HG03066 (cell line): Measurements from ENCODE around the gene EDEM3.
"Not testable (repeated sequence)": the region's sequence is repeated elsewhere in the genome, so short reads cannot be mapped to it uniquely, and the experiment has no call there.

Source experiments
- ATAC-seq: cut with Tn5 transposase; IDR thresholded peaks from one replicate; pipeline ENCODE4 v1.9.1; 2021; ENCODE audit warnings: low read depth; ENCODE audit not compliant: unreplicated experiment

Gene EDEM3

DNA sequence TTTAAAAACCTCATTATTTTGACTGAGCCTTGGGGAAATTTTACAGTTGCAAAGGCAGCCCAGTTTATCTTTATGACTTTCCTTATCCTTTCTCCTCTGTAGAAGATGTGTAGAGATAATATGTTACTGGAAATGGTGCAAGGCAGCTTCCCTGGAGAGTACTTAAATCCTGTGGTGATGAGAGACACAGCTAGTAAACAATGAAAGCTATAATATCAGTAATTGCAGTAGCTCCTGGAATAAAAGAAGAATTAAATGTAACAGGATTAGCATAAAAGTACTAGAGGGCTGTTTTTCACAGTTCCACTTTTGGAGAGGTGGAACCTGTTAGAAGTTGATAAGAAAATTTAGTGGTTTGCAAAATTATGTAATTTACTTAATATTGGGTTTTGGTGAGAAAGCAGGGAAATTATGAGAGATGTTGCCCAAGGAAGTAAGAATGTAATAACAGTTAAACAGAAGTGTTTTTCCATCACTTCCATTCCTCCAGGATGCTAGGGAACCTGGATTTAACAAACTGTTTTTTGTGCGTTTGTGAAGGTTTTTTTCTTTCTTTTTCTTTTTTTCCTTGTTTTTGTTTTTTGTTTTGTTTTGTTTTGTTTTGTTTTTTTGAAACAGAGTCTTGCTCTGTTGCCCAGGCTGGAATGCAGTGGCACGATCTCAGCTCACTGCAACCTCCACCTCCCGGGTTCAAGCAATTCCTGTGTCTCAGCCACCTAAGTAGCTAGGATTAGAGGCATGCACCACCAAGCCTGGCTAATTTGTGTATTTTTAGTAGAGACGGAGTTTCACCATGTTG, 15.7 kb upstream of the EDEM3 start:
- no peak for ATAC-seq

DNA sequence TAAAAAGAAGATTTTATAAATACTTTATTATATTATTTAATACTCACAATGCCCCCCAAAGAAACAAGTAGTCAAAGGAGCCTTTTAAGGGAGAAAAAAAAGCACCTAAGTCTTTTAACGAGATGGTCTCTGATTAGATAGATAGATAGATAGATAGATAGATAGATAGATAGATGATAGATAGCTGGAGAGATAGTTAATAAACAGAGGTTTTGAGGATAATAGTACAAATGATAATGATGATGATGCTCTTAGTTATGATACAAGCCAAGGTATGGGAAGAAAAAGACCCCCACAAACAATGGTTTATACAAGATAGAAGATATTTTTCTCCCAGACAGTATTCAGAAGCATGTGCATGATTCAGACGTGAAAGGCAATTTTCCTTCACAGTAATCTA, 14.6 kb upstream of the EDEM3 start:
- ATAC-seq: no peak

DNA sequence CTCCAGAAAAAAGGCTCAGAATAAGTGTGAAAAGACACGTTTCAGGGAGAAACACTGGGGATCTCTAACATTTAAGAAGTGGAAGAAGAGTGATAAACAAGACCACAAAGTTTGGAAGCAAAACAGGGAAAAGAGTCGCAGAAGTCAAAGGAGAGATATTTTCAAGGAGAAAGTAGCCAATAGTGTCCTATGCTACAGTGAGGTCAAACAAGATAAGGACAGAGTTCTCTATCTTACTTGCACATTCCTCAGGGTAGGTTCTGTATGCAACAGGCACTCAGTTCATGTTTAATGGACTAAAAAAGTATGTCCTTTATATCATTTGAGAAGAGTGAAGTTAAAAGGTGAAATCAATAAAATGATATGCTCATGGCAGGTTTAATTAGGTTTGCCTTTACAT, 13.8 kb upstream of the EDEM3 start:
- ATAC-seq: no peak

DNA sequence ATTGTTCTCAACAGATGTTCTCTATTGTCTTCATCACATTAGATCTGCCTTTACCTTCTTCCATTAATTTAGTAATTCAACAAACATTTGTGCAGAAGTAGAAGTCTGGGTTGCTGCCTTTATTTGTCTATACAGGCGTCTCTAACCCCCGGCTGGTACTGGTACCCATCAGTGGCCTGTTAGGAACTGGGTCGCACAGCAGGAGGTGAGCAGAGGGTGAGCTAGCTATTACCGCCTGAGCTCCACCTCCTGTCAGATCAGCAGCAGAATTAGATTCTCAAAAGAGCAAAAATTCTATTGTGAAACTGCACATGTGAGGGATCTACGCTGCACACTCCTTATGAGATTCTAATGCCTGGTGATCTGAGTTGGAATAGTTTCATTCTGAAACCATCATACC, 12.9 kb upstream of the EDEM3 start:
- ATAC-seq: no peak

DNA sequence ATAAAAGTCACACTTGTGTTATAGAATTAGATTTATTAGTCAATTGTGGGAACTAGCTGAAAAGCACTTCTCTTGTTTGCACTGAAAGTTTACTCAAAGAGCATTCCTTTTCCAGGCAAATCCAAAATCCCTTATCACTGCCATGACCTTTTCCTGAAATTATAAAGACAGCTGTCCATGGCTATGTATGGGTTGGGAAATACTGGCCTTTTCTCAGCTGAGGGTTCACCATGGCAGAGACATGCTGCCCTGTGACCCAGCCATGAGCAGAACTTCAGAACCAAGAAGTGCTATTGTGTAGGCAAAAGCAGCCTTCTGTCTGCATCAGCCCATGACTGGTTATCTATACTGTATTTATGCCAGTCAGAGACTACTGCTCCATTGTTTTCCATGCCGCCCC, 9.8 kb upstream of the EDEM3 start:
- no peak for ATAC-seq

DNA sequence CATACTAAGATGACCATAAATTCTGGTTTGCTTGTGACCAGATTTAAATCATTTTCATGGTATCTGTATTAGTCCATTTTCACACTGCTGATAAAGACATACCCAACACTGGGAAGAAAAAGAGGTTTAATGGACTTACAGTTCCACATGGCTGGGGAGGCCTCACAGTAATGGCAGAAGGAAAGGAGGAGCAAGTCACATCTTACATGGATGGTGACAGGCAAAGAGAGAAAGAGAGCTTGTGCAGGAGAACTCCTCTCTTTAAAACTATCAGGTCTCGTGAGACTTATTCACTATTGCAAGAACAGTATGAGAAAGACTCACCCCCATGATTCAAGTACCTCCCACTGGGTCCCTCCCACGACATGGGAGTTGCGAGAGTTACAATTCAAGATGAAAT, 8.9 kb upstream of the EDEM3 start:
- ATAC-seq: not testable (repeated sequence)

DNA sequence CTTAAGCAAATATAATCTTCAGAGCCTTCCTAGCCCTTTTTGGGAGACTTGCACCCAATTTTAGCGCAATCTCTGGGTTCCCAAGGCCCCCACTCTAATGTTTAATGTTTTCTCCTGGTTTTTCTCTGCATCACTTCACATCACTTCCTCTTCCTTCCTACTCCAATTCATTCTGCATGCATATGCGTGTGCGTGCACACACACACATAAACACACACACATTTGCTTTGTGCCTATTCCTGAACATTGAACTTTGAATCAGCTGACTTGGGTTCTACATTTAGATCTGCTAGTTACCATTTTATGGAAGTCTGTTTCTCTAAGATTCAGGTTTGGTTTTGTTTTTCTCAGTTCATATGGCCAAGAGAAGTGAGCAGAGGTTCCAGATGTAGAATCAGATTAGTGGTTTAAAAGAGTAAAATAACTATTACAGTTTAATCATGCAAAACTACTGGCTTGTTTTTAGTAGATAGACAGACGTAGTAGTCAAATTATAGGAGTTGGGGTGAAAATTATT, 7.4 kb upstream of the EDEM3 start:
- no peak for ATAC-seq

DNA sequence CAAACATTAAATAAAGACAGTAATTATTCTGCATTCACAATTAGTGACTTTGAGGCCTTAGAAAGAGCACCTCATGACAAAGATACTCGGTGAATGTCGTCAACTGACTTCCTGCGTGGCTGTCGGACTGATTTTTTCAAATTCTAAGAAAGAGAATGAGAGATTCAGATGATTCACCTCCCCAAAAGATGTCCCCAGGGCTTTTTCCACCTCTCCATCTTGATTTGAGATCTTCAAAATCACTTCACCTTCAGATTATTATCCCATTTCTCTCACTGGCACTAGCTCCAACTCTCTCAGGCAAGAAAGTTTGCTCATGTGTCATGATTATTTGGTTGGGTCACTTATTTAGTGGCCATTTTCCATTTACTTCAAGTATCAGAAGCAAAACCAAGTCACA, 5.0 kb upstream of the EDEM3 start:
- no peak for ATAC-seq

DNA sequence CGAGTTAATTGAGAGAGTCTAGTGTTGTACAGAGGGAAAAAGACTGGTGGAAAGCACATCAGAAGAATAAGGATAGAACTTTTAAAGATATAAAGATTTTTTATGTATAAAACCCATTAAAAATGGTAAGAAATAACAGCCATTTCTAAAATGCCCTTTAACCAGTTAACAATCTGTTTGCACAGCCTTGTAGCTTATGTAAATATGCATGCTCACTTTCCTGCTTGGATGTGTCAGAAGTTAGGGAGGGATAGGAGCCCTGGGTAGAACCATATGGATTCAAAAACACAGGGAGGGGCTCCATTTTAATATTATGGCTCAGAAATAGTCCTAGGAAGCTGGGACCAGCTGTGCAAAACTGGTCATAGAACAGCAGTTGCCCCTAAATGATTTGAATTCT, 4.5 kb upstream of the EDEM3 start:
- no peak for ATAC-seq

DNA sequence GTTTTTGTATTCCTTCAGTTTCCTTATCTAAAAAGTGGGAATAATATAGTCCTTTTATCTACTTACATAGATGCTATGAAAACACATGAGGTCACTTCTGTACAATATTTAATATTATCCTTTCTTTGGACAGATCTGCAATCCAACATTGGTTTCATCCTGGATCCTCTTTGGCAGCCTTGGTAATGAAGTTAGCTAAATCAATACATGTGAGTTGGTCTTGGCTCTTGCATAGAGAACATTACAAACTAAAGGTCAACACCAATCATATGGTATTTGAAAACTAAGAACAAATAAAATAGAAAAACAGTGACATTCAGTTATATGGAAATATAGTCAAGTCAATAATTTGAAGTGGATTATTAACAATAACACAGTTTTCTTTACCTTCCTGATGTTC, 3.2 kb upstream of the EDEM3 start:
- no peak for ATAC-seq

DNA sequence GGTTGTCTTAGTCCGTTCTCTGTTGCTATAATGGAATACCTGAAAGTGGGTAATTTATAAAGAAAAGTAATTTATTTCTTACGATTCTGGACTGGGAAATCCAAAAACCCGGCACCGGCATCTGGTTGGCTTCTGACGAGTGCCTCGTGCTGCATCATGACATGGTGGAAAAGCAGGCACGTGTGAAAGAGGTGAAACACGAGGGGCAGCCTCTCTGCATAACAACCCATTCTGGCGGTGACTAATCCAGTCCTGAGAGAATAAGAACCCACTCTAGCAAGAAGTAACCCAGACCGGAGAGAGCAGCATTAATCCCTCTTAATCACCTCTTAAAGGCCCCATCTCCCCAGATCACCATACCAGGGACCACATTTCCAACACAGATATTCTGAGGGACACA, 2.7 kb upstream of the EDEM3 start:
- ATAC-seq: no peak

DNA sequence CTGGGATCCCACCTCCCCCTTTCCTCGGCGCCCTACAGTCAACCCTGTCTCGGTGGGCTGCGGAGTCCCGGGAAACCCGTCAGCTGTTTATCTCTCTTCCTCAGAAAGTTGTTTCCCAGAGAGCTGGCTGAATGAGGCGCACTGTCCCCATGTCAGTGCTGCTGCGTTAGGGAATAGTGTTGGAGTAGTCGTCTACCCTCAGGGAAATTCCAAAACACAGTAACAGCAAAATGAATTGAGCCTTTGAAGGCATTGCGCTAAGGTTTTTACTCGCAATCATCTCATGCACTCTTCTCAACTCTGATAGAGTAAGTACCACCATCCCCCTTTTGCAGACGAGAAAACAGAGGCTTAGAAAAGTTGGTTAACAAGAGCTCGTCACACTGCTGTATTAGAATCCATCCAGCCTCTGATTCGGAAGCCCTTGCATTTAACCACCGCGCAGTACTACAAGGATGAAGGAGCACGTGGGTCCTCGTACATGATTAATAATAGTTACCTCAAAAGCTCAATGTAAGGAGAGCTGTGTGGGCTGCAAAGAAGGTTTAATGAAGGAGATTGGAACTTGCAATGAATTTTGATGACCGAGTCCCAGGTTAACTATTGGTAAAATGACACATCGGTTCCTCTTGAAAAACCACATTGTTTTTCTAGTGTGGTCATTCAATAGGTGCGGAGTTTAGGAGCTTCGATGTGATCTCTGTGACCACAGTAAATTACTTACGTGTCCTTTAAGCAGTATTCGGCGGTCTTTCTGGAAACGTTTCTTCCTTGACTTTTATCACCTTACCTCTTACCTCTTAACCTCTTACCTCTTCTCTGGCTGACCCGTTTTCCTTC, 788 bp upstream of the EDEM3 start:
- peak; percentile 6 for ATAC-seq

DNA sequence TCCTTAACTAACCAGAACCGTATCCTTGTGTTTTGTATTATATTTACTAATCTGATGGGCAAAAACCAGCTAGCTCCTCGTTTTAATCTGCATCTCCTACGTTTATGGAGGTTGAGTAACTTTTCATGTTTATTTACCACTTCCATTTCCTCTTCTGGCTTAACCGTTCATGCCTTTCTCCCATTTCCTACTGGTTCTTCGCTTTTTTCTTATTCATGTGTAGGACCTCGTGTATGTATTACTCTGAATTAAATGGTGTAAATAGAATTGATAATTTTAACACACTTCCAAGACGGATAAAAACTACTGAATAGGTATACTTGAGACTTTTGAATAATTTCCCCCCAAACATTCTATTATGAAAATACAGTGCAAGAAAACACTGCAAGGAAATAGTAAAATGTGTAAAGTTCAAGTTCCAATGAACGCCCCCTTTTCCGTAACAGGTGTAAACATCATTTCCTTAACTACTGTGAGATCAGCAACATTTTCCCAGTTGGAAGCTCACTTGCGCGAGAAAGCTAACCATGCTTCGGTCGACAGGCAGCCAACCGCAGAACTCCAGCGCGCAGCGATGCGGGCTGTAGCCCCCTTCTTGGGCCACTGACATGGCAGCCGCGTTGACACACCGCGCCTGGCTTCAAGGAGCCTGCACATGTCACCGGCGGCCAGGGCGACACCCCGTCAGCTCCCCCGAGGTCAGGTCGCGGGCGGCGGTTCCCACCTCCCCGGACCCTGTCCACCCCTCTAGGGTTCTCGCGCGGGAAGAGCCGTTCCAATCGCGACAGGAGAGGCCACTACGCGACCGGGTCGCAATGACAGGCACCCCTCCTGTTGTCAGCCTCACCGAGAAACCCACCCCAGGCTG, 816 bp downstream of the EDEM3 start:
- ATAC-seq: peak; percentile 4

DNA sequence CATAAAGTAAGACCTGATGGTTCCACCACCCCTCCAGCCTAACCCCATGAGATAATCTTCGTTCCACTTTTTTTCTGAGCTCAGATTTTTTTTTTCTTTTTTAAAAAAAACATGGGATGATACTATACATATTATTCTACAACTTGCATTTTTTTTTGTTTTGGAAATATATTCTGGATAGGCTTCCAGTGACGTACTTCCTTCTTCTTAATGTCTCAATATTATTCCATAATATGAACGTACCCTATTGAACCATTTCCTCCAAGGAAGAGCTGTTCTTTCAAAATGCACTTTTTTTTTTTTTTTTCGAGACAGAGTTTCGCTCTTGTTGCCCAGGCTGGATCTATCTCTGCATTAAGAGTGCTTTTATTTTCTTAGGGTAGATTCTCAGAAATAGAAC, 1.5 kb downstream of the EDEM3 start:
- no peak for ATAC-seq

DNA sequence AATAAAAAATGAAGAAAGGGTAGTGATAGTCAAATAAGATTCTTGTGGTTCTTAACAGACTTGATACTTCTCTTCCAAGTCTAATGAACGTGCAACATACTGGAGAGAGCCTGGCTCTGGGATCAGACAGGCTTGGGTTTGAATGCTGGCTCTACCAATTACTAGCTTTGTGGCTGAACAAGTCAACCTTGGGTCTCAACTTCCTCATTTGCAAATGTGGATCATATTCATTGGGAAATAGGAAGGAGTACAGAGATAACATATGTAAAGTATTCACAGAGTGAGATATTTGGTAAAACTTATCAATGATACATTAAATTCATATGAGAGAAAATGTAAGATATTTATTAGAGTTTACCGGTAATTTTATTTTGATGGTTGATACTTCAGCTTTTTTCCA, 2.0 kb downstream of the EDEM3 start:
- no peak for ATAC-seq

DNA sequence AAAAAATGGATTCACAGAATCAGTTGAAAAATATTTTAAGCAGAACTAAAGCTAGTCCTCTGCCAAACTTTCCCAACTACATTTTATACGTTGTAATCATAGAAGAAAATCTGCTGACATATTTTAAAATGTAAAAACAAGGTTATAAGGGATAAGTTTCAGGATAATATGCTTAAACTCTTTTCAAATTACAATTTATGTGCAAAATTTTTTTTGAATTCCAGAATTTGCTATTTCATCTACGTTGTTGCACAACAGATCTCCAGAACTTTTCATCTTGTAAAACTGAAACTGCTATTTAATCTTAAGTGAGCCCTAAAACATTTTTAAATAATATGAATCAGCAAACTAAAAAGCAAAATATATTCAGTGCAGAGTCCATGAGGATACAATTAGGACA, 5.9 kb downstream of the EDEM3 start:
- no peak for ATAC-seq

DNA sequence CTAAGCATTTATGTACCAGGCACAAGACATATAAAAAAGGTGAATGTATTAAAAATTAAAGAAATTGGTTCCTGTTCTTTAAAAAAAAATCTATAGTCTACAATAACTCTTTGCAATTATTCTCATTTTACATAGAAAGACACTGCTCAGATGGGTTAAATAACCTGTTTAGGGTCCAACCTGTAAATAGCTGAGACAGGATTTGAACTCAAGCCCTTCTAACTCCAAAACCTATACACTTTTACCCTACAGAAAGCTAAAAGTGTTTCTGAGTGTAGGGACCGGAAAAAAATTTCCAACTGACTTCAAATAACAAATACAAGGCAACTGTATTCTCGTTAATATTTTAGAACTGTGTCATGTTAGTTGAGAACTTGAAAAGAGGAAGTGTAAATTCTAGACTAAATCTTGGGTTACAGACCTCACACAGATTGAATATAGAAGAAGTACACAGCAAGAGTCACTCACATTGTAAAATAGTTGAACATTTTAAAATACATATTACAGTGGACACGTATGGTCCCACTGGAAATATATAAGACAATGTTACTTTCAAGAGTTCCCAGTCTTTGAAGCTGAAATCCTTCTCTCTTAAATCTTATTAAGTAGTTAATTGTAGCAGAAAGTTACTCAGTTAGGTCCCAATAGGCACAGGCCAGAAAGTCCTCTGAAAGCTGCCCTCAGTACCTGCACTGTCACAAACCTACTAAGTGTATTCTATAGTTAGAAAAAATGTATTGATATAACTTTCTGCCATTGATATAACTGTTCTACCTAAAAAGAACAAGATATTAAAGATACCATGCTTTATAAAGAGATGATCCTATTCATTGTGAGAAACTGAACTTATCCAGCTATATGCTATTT, 7.3 kb downstream of the EDEM3 start:
- peak; percentile 81 for ATAC-seq

DNA sequence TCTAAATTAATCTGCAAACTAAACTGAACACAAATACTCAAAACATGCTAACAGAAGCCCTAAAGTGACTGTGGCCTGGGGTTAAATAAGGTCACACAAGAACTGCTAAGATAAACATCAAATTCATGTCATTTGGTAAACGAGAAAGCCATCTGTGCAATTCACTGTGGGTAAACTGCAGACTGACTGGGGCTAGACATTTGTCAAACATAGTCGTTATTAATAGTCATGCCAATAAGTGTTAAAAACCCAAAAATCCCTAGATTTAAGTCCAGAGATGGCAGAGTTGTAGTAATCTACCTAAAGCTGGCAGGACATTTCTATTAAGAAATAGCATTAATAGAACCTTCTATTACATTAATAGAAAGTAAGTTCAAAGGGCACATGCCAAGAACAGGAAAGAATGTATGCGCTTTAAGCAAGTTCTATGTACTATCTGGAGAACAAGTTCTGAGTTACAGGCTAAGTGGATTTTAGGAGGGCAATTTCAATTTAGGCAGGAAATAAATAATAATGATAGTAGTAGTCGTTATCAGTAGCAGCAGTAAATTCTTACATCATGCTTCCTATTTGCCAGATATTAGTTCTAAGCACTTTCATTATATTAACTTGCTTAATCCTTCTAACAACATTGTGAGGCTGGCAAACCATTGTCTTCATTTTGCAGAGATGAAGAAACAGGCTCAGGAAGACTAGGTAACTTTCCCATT, 8.6 kb downstream of the EDEM3 start:
- ATAC-seq: no peak

DNA sequence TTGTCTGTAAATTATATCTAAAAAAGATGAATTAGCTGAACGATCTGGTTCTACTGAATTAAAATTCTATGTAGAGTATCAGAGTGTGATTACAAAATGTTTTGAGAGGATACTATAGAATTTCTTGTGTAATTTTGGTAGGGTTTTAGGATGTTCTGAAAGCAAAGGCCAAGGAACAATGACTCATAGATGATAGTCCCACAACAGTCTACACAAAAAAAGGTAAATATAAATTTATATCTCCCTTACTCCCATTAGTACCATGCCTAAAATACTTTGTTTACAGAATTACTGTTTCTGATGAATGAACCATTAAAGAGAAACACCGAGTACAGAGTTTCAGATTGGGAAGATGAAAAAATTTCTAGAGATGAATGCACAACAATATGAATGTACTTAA, 9.5 kb downstream of the EDEM3 start:
- ATAC-seq: no peak
